Middle frontal gyrus (tissue), 1 donor: ENCODE measurements around the gene MAP1B.

ENCODE experiments used
- DNase-seq: peaks from one replicate; pipeline ENCODE4 v3.0.0-alpha.2; 2015; ENCODE audit warnings: low spot score; ENCODE audit errors: extremely low spot score

The MAP1B gene

GRCh38 chr5:72221541-72221940 lies 114.3 kb downstream of the MAP1B start:
- DNase-seq, result no peak

DNA sequence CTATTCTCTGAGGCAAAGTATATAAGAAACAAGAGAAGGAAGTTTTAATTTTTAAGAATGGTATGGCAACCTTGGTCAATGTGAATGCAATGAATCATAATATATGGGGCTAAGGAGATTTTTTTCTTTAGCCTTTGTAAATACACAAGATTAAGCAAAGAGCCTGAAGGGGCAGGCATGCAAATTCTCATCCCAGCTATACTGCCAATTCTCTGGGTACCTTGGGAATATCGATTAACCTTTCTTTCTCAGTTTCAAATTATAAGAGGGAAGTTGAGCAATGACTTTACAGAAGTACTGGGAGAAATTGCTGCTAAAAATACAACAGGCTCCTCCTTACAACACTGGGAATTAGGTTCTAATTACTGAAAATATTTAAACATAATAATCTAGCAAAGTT lies 115.2 kb downstream of the MAP1B start:
- no peak for DNase-seq

DNA sequence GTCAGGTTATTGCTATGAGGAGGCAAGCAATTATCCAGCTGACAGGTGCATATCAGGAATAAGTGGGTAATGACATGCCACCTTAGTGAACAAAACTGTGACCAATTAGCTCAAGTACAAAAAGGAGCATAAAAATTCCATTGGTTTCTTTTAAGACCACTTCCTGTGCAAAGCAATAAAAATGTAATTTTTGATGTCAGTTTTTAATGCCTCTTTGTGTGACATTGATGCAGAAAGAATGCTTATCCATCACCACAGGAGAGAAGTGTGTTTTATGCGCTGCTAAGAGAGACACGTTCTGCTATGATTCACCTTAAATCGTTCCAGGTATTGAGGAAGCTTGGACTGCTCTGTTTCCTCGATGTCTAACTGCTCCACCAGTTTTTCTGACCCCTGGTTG lies 116.1 kb downstream of the MAP1B start:
- DNase-seq, result no peak

DNA sequence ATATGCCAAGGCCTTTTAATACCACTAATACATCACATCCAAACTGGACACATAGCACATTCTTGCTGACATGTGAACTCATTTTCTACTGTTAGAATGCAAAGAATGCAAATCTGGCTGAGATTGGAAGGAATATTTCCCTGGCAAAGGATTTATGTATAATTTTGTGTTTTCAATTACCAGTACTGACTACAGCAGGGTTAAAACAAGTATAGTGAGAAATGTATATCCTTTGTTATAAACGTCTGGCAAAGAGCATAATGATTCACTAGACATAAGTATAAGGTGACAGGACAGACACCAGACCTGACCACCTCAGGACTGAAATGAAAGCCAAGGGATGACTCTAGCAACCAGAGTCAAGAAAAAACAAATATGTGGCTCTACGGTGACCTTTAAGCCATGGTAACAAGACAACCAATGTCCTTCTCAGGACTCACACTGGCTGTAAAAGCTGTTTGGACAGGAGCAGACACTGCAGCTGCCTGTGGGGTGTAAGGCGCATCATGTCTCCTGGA lies 117.7 kb downstream of the MAP1B start:
- no peak for DNase-seq

GRCh38 chr5:72225741-72226140 lies 118.5 kb downstream of the MAP1B start:
- no peak for DNase-seq

DNA sequence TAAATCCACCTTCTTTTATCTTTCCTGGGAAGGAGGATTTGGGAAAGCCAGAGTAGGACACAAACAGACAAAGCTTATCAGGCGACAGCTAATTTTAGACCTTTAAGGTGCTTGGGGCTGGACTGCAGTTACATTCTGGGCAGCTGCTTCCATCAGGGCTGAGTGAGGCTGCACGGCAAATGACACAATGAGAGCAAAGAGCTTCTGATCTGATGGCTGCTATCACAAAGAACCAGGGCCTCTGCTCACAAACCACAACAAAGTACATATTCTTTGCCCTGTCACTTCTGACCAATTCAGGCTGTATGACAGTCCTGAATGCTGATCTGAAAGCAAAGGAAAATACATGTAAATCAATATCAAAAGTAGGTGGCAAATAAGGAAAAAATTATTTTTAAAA lies 119.7 kb downstream of the MAP1B start:
- no peak for DNase-seq

DNA sequence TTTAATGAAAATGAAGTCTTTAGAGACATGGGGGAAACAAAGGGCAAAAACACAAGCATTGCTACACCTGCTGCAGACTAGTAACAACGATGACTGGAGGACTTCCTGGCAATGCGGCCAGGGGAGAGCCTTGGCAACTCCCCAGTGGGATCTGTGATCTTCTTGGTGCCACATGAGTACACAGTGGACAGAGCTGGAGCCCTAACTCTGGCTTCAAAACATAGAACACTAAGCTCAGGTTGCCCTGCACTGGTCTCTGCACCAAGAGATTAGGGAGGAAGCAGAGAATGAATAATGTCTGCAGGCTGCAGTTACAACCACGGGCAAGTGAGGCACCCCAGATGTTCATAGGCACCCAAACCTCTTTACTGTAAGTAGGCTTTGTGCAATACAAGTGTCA lies 121.7 kb downstream of the MAP1B start:
- DNase-seq, result no peak

- DNase-seq, result no peak
These were observed 124.9 kb downstream of the MAP1B start for GRCh38 chr5:72231991-72232703.

DNA sequence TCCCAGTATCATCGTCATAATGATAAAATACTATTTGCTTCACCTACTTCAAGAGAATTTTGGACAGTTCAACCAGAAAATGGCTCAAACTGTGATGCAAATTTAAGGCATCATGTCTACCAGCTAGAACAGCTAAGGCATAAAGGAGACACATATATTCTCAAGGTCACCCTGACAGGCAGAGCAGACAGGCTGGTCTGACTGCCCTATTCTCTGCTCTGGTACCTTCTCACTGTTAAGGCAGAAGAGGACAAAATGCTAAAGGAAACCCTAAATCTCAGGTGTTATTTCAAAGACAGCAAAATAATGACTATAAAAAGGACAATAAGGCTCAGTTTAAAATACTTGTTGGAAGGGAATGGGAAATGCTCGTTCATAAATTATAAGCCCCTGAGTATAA lies 125.6 kb downstream of the MAP1B start:
- no peak for DNase-seq

DNA sequence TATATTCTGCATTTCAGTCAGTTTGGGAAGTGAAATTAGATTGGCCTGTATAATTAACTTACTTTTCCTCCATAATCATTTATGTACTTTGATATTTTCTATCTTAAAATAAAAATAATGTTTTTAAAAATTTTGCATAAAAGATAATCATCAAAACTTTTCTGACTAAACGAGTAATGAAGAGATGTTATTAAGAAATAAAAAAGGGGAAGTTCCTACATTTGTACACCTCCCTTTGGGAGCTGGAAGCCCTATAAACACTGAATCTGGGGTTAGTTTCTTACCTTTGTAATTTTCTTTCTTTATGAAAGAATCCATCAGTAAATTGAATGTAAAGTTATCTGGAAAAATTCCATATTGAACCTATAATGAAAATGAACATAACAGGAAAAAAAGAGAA lies 126.6 kb downstream of the MAP1B start:
- no peak for DNase-seq

- no peak for DNase-seq
These were observed 127.0 kb downstream of the MAP1B start for GRCh38 chr5:72234265-72234700.

DNA sequence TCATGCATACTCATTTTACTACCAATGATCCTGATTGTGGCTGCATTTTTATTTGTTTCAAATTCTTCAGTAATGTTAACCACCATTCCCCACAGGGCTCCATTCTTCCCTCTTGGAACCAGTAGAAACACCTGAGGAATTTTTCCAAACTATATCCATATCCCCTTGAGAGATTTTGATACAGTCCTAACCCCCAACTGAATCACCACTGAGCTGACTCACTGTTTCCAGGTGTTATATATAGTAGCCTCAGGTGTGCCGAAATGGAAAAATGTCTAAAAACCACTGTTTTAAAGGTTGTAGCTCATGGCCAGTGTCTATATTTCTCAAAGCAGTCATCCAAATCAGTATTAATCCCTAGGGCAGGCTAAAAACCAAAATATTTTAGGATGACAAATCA lies 127.6 kb downstream of the MAP1B start:
- DNase-seq, result no peak

- DNase-seq, result no peak
These were observed 128.4 kb downstream of the MAP1B start for GRCh38 chr5:72235725-72236124.

- DNase-seq, result no peak
These were observed 130.1 kb downstream of the MAP1B start for GRCh38 chr5:72237415-72237814.

DNA sequence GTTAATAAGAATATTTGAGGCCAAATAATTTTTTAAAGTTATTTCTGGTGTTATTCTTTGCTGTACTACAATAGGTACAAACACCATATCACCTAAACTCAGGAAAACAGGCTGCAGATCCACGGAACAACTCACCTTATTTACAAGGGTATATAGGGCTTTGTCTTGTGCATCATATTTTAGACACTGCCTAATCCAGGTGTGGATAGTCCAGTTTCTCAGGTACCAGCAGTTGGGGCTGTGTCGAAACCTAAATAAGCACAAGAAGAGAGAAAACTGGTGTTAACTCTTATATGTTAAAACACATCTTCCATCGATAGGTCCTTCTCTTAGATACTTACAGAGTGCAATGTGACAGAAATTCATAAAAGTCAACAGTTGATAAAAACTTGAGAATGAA lies 130.6 kb downstream of the MAP1B start:
- no peak for DNase-seq

- DNase-seq, result no peak
These were observed 131.6 kb downstream of the MAP1B start for GRCh38 chr5:72238712-72239445.

DNA sequence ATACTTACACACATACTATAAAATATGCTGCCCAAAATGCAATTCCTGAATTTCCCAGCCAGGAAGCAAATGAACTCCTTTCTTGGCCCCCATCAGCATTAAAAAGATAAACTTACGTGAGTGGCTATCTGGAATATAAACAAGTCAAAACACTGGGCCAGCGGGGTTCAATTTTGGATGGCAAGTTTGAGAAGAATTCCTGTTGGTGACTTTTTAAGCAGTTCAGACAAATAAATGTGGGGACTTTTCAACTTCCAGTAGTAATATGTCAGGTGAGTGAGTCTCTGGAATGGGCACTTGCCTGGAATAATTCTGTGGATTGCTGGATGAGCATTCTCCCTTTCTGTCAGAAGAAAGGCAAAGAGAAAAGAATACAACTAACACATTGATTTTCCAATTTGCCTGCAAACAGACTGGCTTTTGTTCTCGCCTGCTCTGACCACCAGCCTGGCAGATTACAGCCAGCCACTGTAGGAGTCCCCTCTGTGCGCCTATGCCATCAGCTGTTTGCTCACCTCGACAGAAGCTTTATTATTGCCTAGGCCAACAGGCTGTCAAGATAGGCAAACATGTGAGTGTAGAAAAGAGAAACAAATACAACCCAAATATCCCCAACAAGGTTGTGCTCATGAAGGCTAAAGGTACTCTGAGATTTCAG lies 134.2 kb downstream of the MAP1B start:
- no peak for DNase-seq

GRCh38 chr5:72242796-72243475 lies 135.7 kb downstream of the MAP1B start:
- no peak for DNase-seq

- no peak for DNase-seq
These were observed 136.4 kb downstream of the MAP1B start for GRCh38 chr5:72243706-72244105.

- no peak for DNase-seq
These were observed 137.6 kb downstream of the MAP1B start for GRCh38 chr5:72244862-72245371.

DNA sequence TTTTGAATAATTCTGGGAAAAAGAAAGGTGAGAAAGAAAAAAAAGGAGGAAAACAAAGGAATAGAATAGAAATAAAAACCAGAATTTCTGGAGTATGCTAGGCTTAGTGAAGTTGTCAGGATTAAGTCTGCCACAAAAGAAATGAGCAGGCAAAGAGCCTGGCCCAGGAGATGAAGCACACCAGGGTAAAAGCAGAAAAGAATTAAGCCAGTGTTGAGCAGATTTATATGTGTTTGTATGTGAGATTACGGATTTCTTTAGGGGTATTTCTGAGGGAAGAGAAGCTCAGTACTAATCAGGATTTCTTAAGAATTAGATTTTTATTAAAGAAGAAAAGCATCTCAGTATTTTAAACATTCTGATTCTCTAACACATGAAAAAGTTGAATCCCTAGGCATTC lies 138.3 kb downstream of the MAP1B start:
- no peak for DNase-seq
